Measurements from ENCODE around the gene TLK2.
"Not testable (repeated sequence)": the region's sequence is repeated elsewhere in the genome, so short reads cannot be mapped to it uniquely, and the experiment has no call there.

- not testable (repeated sequence) for TF ChIP-seq JUND (IDR thresholded peaks at IDR 0.05); CTCF (IDR thresholded peaks at IDR 0.05); RAD21 (IDR thresholded peaks at IDR 0.05; ENCODE audit: low read length); USF2 (IDR thresholded peaks at IDR 0.05; ENCODE audit: borderline replicate concordance, low read depth, low read length); GABPA (IDR thresholded peaks at IDR 0.05; ENCODE audit: low read depth); REST (IDR thresholded peaks at IDR 0.05; ENCODE audit: low read depth, low read length); FOXM1 (IDR thresholded peaks at IDR 0.05; ENCODE audit: low read depth); POLR2AphosphoS5 (IDR thresholded peaks at IDR 0.05; ENCODE audit: low read depth, low read length); ZBTB33 (IDR thresholded peaks at IDR 0.05; ENCODE audit: borderline replicate concordance, low read depth); EZH2phosphoT487 (IDR thresholded peaks at IDR 0.05; ENCODE audit: borderline replicate concordance, low read depth); CHD2 (IDR thresholded peaks at IDR 0.05; ENCODE audit: low read length, partially characterized antibody)
Measured at GRCh38 chr17:62543278-62543775, 64.7 kb downstream of the TLK2 start.

Data from SK-N-SH (cell line).